SK-N-MC (cell line): Measurements from ENCODE around the gene PLEKHG4B.
"Not testable (repeated sequence)": the region's sequence is repeated elsewhere in the genome, so short reads cannot be mapped to it uniquely, and the experiment has no call there.

Experiments
- DNase-seq: peaks from one replicate; pipeline ENCODE4 v3.0.0-alpha.2; 2011; ENCODE audit warnings: low read depth, low spot score
- H3K27ac ChIP-seq: fragments of 200-600 bp; sonication (generic); 2 replicates; pipeline ENCODE4 v1.5.1; 2016; ENCODE audit warnings: mixed run types
- H3K36me3 ChIP-seq: fragments of 200-600 bp; sonication (generic); 2 replicates; pipeline ENCODE4 v1.6.1; 2017; ENCODE audit warnings: antibody characterized with exemption, low read length, mixed read lengths; ENCODE audit not compliant: insufficient read depth
- H3K4me3 ChIP-seq: fragments of 200-600 bp; sonication (generic); 2 replicates; pipeline ENCODE4 v1.5.1; 2016
- H3K9ac ChIP-seq: fragments of 200-600 bp; sonication (generic); 2 replicates; pipeline ENCODE4 v1.8.0; 2017; ENCODE audit warnings: mixed run types, mixed read lengths; ENCODE audit not compliant: insufficient read length
- H3K9me3 ChIP-seq: fragments of 200-600 bp; sonication (generic); 2 replicates; pipeline ENCODE4 v1.6.1; 2017; ENCODE audit warnings: low read depth, mild to moderate bottlenecking, antibody characterized with exemption, low read length, moderate library complexity, mixed read lengths
- EZH2 ChIP-seq: fragments of 200-600 bp; sonication (generic); IDR thresholded peaks from one replicate; pipeline ENCODE4 v1.6.1; 2017; ENCODE audit warnings: antibody characterized with exemption
- FOXP2 ChIP-seq: optimal IDR thresholded peaks from 2 replicates; pipeline ENCODE3; 2011; ENCODE audit warnings: mild to moderate bottlenecking, moderate library complexity; ENCODE audit not compliant: insufficient read depth; ENCODE audit errors: extremely low read length, control extremely low read depth
- POLR2AphosphoS5 ChIP-seq: IDR thresholded peaks from 2 replicates; pipeline ENCODE4 v1.6.1; 2012; ENCODE audit warnings: mild to moderate bottlenecking, low read depth, low read length, borderline replicate concordance

The PLEKHG4B gene, protein sequence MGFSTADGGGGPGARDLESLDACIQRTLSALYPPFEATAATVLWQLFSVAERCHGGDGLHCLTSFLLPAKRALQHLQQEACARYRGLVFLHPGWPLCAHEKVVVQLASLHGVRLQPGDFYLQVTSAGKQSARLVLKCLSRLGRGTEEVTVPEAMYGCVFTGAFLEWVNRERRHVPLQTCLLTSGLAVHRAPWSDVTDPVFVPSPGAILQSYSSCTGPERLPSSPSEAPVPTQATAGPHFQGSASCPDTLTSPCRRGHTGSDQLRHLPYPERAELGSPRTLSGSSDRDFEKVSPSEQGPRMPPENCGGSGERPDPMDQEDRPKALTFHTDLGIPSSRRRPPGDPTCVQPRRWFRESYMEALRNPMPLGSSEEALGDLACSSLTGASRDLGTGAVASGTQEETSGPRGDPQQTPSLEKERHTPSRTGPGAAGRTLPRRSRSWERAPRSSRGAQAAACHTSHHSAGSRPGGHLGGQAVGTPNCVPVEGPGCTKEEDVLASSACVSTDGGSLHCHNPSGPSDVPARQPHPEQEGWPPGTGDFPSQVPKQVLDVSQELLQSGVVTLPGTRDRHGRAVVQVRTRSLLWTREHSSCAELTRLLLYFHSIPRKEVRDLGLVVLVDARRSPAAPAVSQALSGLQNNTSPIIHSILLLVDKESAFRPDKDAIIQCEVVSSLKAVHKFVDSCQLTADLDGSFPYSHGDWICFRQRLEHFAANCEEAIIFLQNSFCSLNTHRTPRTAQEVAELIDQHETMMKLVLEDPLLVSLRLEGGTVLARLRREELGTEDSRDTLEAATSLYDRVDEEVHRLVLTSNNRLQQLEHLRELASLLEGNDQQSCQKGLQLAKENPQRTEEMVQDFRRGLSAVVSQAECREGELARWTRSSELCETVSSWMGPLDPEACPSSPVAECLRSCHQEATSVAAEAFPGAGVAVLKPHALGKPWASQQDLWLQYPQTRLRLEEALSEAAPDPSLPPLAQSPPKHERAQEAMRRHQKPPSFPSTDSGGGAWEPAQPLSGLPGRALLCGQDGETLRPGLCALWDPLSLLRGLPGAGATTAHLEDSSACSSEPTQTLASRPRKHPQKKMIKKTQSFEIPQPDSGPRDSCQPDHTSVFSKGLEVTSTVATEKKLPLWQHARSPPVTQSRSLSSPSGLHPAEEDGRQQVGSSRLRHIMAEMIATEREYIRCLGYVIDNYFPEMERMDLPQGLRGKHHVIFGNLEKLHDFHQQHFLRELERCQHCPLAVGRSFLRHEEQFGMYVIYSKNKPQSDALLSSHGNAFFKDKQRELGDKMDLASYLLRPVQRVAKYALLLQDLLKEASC (N-terminal part only)

DNA sequence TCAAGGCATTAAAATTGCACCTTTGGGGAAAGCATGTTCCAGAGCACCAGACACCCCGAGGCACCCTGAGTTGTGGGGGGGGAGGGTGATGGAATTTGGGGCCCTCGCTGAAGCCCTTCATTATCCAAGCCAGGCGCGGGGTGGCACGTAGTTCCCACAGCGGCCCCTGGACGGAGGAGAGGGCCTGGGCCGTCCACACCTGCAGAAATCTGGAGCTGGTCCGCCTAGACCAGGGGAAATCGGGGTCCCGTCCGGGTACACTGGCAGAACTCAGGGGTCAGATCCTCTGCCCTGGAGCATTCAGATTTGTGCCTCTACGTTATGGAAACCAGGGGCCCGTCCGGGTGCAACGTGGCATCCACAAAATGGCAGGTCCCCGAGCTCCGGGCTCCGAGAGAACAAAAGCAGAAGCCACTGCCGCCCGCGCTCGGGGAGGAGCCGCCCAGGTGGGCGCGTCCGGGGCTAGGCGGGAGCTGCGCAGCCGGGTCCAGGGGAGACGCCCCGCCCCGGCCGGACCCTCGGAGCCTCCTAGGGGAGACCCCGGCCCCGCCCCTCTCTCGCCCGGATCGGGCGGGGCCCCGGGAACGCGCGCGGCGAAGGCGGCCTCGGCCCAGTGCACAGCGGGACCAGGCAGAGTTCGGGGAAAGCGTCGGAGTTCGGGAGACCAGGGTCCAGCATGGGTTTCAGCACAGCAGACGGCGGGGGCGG is at the start of gene PLEKHG4B:
TSS of gene PLEKHG4B (plus strand) at position 613 of the 708 bp plus-strand sequence. CDS start at position 677, 64 bp downstream.
- DNase-seq, result no peak
- H3K4me3 ChIP-seq, result peak within 1 kb of the TSS; percentile 61
- H3K36me3 ChIP-seq, result no peaks in the 10 kb centered on the region
- H3K9me3 ChIP-seq, result no peaks in the 10 kb centered on the region
- H3K9ac ChIP-seq, result no peak within 1 kb of the TSS
- no peak within 1 kb of the TSS for H3K27ac ChIP-seq
- TF ChIP-seq FOXP2, result no peak
- 0 out of 2 replicates have a peak, but pooled peaks have one; percentile 29 for TF ChIP-seq POLR2AphosphoS5
- TF ChIP-seq EZH2, result peak; percentile 42

DNA sequence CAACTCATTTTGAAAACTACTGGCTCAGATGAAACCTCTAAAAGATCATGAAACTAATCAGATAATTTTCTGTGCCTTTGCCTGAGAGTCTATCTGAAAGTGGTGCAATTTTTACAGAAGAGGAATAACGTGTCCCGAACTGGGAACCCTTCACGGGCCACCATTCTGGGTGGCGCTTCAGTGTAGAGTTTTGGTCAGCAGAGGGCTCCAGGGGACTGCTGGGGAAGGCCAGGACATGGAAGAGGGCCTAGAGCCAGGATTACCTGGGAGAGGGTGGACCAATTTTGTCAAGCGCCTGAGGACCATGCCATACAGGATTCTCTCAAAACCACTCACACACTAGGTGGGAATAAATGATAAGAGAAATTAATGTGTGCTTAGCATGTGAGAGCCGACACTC is 49.7 kb upstream of the PLEKHG4B start:
- Histone ChIP-seq H3K36me3 (no peaks in the 10 kb centered on the region), H3K27ac (no peak overlapping the region), H3K9me3 (no peaks in the 10 kb centered on the region), H3K9ac (no peak overlapping the region), H3K4me3 (no peak overlapping the region)
- no peak for DNase-seq
- TF ChIP-seq POLR2AphosphoS5, result no peak
- no peak for TF ChIP-seq FOXP2
- TF ChIP-seq EZH2, result no peak

DNA sequence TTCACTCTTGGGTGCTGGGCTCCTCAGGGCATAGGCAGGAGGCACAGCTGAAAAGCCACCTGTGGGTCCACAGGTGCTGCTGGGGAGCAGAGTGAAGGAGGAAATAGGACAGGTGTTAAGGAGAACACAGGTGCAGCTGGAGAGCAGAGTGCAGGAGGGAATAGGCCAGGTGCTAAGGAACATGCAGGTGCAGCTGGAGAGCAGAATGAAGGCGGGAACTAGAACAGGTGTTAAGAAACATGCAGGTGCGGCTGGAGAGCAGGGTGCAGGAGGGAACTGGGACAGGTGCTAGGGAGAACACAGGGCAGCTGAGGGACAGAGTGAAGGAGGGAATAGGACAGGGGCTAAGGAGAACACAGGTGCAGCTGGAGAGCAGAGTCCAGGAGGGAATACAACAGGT is 43.8 kb upstream of the PLEKHG4B start:
- Histone ChIP-seq H3K27ac (no peak overlapping the region), H3K4me3 (no peak overlapping the region), H3K9ac (no peak overlapping the region), H3K9me3 (no peaks in the 10 kb centered on the region), H3K36me3 (no peaks in the 10 kb centered on the region)
- TF ChIP-seq EZH2 (no peak), FOXP2 (no peak), POLR2AphosphoS5 (no peak)
- DNase-seq, result no peak

DNA sequence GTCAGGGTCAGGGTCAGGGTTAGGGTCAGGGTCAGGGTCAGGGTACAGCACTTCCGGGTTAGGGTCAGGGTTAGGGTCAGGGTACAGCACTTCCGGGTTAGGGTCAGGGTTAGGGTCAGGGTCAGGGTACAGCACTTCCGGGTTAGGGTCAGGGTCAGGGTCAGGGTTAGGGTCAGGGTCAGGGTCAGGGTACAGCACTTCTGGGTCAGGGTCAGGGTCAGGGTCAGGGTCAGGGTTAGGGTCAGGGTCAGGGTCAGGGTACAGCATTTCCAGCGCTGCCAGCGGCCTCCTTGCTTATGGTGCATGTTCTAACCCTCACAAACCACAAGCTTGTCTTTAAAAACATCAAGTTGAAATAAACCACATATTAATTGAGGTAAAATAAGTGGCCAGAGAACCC is 42.4 kb upstream of the PLEKHG4B start:
- H3K4me3 ChIP-seq, H3K9ac ChIP-seq, H3K36me3 ChIP-seq, DNase-seq, H3K9me3 ChIP-seq, H3K27ac ChIP-seq: not testable (repeated sequence)

DNA sequence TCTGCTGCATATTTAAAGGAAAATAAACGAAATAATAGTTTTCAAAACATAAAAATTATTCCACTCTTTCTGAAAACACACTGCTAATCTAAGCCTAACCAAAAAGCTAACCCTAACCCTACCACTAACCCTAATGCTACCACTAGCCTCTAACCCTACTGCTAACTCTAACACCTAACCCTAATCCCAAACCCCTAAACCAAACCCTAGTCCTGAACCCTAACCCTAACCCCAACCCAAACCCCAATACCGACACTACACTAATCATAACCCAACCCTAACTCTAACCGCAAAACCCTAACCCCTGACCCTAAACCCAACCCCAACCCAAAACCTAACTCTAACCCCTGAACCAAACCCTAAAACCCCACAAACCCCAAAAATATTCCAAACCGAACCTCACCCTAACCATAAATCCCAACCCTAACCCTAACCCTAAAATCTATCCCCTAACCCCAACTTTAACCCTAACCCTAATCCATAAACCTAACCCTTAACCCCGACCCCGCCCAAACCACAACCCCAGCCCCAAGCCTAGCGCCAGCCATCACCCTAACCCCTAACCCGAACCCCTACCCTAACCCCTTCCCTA is 41.9 kb upstream of the PLEKHG4B start:
- DNase-seq, result no peak
- Histone ChIP-seq H3K9ac (no peak overlapping the region), H3K36me3 (no peaks in the 10 kb centered on the region), H3K27ac (no peak overlapping the region), H3K9me3 (no peaks in the 10 kb centered on the region), H3K4me3 (no peak overlapping the region)
- no peak for TF ChIP-seq POLR2AphosphoS5
- no peak for TF ChIP-seq EZH2

DNA sequence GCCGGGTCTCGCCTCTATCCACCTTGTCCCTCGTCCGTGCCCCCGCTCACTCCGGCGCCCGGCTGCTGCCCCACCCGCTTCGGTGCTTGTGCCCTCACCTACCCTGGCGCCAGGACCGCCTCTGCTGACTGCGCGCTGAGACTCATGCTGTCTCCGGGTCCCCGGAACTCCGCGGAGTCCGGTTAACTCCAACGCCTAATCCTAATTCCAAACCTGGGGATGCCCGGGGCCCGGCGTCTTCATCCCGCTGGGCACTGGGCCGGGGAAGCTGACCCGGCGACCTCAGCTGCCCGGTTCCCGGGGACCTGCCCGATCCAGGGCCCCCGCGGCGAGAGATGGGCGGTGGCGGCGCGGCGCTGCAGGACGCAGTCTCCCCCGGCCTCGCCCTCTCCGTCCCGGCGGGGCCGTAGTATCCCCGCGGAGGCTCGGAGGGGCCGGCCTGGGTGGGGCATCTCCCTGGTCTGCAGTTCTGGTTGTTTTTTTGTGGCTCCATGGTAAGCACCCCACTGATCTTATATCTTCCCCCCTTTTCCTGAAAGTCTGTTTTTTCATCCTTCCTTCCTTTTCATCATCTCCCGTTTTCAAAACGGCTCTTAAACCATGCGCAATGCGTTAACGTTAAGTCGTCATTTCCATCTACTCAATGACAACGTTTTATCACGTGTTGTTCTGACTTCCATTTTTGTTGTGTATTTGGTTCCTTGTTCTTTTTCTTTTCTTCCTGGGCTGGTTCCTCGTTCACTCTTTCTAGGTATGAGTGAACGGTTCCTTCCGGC is 41.1 kb upstream of the PLEKHG4B start:
- Histone ChIP-seq H3K27ac (no peak overlapping the region), H3K4me3 (no peak overlapping the region), H3K9ac (no peak overlapping the region), H3K36me3 (no peaks in the 10 kb centered on the region), H3K9me3 (no peaks in the 10 kb centered on the region)
- TF ChIP-seq FOXP2, result no peak
- TF ChIP-seq POLR2AphosphoS5, result no peak
- TF ChIP-seq EZH2, result no peak
- no peak for DNase-seq

DNA sequence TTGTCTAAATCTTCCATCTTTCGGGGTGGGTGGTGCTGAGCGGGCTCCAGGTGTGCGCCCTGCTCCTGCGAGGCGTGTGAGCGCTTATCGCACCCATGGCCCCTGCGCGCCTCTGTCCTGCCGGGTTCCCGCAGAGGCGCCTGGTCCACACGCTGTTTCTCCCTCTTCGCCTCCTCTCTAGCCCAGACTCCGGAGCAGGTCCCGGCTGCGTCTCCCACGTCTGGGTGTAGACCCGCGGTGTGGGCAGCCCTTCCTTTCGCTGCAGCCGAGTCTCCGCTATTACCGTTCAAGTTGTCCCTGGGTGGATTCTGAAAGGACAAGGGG is 40.5 kb upstream of the PLEKHG4B start:
- Histone ChIP-seq H3K27ac (no peak overlapping the region), H3K9me3 (no peaks in the 10 kb centered on the region), H3K9ac (no peak overlapping the region), H3K4me3 (no peak overlapping the region), H3K36me3 (no peaks in the 10 kb centered on the region)
- TF ChIP-seq POLR2AphosphoS5 (no peak), EZH2 (no peak), FOXP2 (no peak)
- no peak for DNase-seq
